ENCODE results near the gene RBM7. TPM values are rescaled to one million over a fixed set of nuclear protein-coding genes. Genes with fewer than 3 reads are reported as not detected.

RBM7 gene
- total and polyA plus RNA-seq, 4 donors, result 7.9 to 57.3 (median 24.2) TPM

GRCh38 chr11:114382509-114382908 lies 18.0 kb upstream of the RBM7 start:
- no peak for DNase-seq

GRCh38 chr11:114384487-114384886 lies 16.0 kb upstream of the RBM7 start:
- WGBS, 2 donors, result 95 to 96% methylated on average over 1 of the region's 1 CpG
- H3K4me1 ChIP-seq (ENCODE audit: control insufficient read depth in 5 of 5, insufficient read depth in 5 of 5, low read length in 5 of 5), result no peaks in the 10 kb centered on the region
- peaks cover 0 to 2% (median 0%) of the 10 kb centered on the region in 3 donors for H3K27me3 ChIP-seq (ENCODE audit: control insufficient read depth in 3 of 3, insufficient read depth in 3 of 3, low read length in 2 of 3)
- DNase-seq (no peak), ATAC-seq (ENCODE audit: insufficient read depth, low FRiP score) (no peak)
- no peak overlapping the region for H3K4me3 ChIP-seq
- no peak overlapping the region for H3K9ac ChIP-seq (ENCODE audit: insufficient read depth in 1 of 2, low read length in 2 of 2)
- TF ChIP-seq CTCF (IDR thresholded peaks at IDR 0.05; ENCODE audit: control extremely low read depth, extremely low read depth), result no peak
- H3K27ac ChIP-seq (ENCODE audit: low read depth in 1 of 2, low read length in 1 of 2), result no peak overlapping the region
- H3K36me3 ChIP-seq (ENCODE audit: control insufficient read depth in 4 of 4, insufficient read depth in 4 of 4, low read length in 4 of 4), result no peaks in the 10 kb centered on the region
- H3K9me3 ChIP-seq (ENCODE audit: control insufficient read depth in 4 of 4, insufficient read depth in 3 of 4, low read length in 3 of 4), result no peaks in the 10 kb centered on the region

More at GRCh38 chr11:114382509-114382908, 18.0 kb upstream of the RBM7 start:
- Histone ChIP-seq H3K4me3 (no peak overlapping the region), H3K9ac (ENCODE audit: insufficient read depth in 1 of 2, low read length in 2 of 2) (no peak overlapping the region), H3K27me3 (ENCODE audit: control insufficient read depth in 3 of 3, insufficient read depth in 3 of 3, low read length in 2 of 3) (peaks cover 0 to 2% (median 0%) of the 10 kb centered on the region in 3 donors), H3K9me3 (ENCODE audit: control insufficient read depth in 4 of 4, insufficient read depth in 3 of 4, low read length in 3 of 4) (no peaks in the 10 kb centered on the region), H3K36me3 (ENCODE audit: control insufficient read depth in 4 of 4, insufficient read depth in 4 of 4, low read length in 4 of 4) (peaks cover 0 to 2% (median 0%) of the 10 kb centered on the region in 4 donors), H3K4me1 (ENCODE audit: control insufficient read depth in 5 of 5, insufficient read depth in 5 of 5, low read length in 5 of 5) (peaks cover 0 to 2% (median 0%) of the 10 kb centered on the region in 5 donors), H3K27ac (ENCODE audit: low read depth in 1 of 2, low read length in 1 of 2) (no peak overlapping the region)
- ATAC-seq (ENCODE audit: insufficient read depth, low FRiP score), result no peak
- WGBS, 2 donors, result 97 to 100% methylated on average over 3 of the region's 3 CpGs
- TF ChIP-seq CTCF (IDR thresholded peaks at IDR 0.05; ENCODE audit: control extremely low read depth, extremely low read depth), result no peak

GRCh38 chr11:114386131-114386530 lies 14.3 kb upstream of the RBM7 start:
- 82 to 93% methylated on average over 2 of the region's 2 CpGs for WGBS, 2 donors
- DNase-seq (no peak), ATAC-seq (ENCODE audit: insufficient read depth, low FRiP score) (no peak)
- Histone ChIP-seq H3K4me3 (no peak overlapping the region), H3K9ac (ENCODE audit: insufficient read depth in 1 of 2, low read length in 2 of 2) (no peak overlapping the region), H3K36me3 (ENCODE audit: control insufficient read depth in 4 of 4, insufficient read depth in 4 of 4, low read length in 4 of 4) (no peaks in the 10 kb centered on the region), H3K9me3 (ENCODE audit: control insufficient read depth in 4 of 4, insufficient read depth in 3 of 4, low read length in 3 of 4) (no peaks in the 10 kb centered on the region), H3K27me3 (ENCODE audit: control insufficient read depth in 3 of 3, insufficient read depth in 3 of 3, low read length in 2 of 3) (no peaks in the 10 kb centered on the region), H3K4me1 (ENCODE audit: control insufficient read depth in 5 of 5, insufficient read depth in 5 of 5, low read length in 5 of 5) (no peaks in the 10 kb centered on the region), H3K27ac (ENCODE audit: low read depth in 1 of 2, low read length in 1 of 2) (no peak overlapping the region)
- TF ChIP-seq CTCF (IDR thresholded peaks at IDR 0.05; ENCODE audit: control extremely low read depth, extremely low read depth), result no peak

- Histone ChIP-seq H3K9me3 (ENCODE audit: control insufficient read depth in 4 of 4, insufficient read depth in 3 of 4, low read length in 3 of 4) (no peaks in the 10 kb centered on the region), H3K9ac (ENCODE audit: insufficient read depth in 1 of 2, low read length in 2 of 2) (no peak overlapping the region), H3K27me3 (ENCODE audit: control insufficient read depth in 3 of 3, insufficient read depth in 3 of 3, low read length in 2 of 3) (no peaks in the 10 kb centered on the region), H3K36me3 (ENCODE audit: control insufficient read depth in 4 of 4, insufficient read depth in 4 of 4, low read length in 4 of 4) (no peaks in the 10 kb centered on the region), H3K4me3 (no peak overlapping the region), H3K27ac (ENCODE audit: low read depth in 1 of 2, low read length in 1 of 2) (no peak overlapping the region), H3K4me1 (ENCODE audit: control insufficient read depth in 5 of 5, insufficient read depth in 5 of 5, low read length in 5 of 5) (no peaks in the 10 kb centered on the region)
- ATAC-seq (ENCODE audit: insufficient read depth, low FRiP score) (no peak), DNase-seq (no peak)
- 84 to 92% methylated on average over 1 of the region's 1 CpG for WGBS, 2 donors
- TF ChIP-seq CTCF (IDR thresholded peaks at IDR 0.05; ENCODE audit: control extremely low read depth, extremely low read depth), result no peak
Observed at GRCh38 chr11:114386545-114386944, 13.9 kb upstream of the RBM7 start.
